Chondrocyte (in vitro differentiated cells): Measurements from ENCODE around the gene SYNRG. TPM values are rescaled to one million over a fixed set of nuclear protein-coding genes. Genes with fewer than 3 reads are reported as not detected.

Experiments used
- DNase-seq: peaks from one replicate; pipeline ENCODE4 v3.0.0; 2021; ENCODE audit warnings: mixed read lengths, low spot score
- H3K27ac Mint-ChIP-seq: one replicate; pipeline ENCODE4 v1.8.0; 2021; ENCODE audit warnings: mild to moderate bottlenecking, moderate library complexity, mixed read lengths; ENCODE audit not compliant: unreplicated experiment
- H3K27me3 Mint-ChIP-seq: 2 replicates; pipeline ENCODE4 v1.8.0; 2021; ENCODE audit warnings: low read depth, mixed read lengths
- H3K36me3 Mint-ChIP-seq: 2 replicates; pipeline ENCODE4 v1.8.0; 2021; ENCODE audit warnings: low read depth, mixed read lengths
- H3K4me1 Mint-ChIP-seq: 2 replicates; pipeline ENCODE4 v1.8.0; 2021; ENCODE audit warnings: low read depth, mild to moderate bottlenecking, mixed read lengths
- H3K4me3 Mint-ChIP-seq: one replicate; pipeline ENCODE4 v1.8.0; 2021; ENCODE audit warnings: mild to moderate bottlenecking, moderate library complexity, mixed read lengths; ENCODE audit not compliant: unreplicated experiment
- H3K9me3 Mint-ChIP-seq: 2 replicates; pipeline ENCODE4 v1.8.0; 2021; ENCODE audit warnings: low read depth, mixed read lengths
- CTCF ChIP-seq: fragments of 200-600 bp; sonication (generic); IDR thresholded peaks from 2 replicates; pipeline ENCODE4 v1.5.0; 2021; ENCODE audit warnings: antibody characterized with exemption, mild to moderate bottlenecking, moderate library complexity
- total RNA-seq: library from RNA; stranded (reverse); gene quantifications from 3 replicates; pipeline ENCODE4 v1.2.1, GENCODE V29; 2021

SYNRG gene
- total RNA-seq, 1 donor from 2014 or later: 35.1 TPM

GRCh38 chr17:37530420-37530819, 78.8 kb downstream of the SYNRG start:
- no peak overlapping the region for H3K4me3 Mint-ChIP-seq
- H3K27ac Mint-ChIP-seq: no peak overlapping the region
- peaks cover 7% of the 10 kb centered on the region for H3K36me3 Mint-ChIP-seq
- no peaks in the 10 kb centered on the region for H3K4me1 Mint-ChIP-seq
- no peak for TF ChIP-seq CTCF
- DNase-seq: no peak
- no peaks in the 10 kb centered on the region for H3K9me3 Mint-ChIP-seq
- H3K27me3 Mint-ChIP-seq: no peaks in the 10 kb centered on the region

DNA sequence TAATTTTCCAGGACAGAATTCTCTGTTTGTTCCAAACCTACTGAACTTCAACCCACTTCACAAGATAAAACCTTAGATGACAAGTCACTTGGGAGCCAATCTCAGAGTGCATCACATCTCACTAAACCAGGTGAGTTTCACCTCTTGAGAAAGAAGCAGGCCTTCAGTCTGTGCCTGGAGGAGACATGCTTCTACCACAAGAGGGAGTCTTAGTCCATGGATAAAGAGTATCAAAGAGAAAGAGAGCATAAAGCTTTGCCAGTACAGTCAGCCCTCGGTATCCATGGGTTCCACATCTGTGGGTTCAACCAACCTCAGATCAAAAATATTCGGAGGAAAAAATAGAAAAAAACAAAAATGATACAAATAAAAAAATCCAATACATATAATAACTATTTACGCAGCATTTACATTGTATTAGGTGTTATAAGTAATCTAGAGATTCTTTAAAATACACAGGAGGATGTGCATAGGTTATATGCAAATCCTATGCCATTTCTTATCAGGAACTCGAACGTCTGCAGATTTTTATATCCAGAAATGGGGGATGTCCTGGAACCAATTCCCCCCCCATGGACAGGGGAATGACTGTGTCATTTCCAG, 81.9 kb downstream of the SYNRG start:
- TF ChIP-seq CTCF: peak; percentile 85
- Mint-ChIP-seq H3K4me1 (no peaks in the 10 kb centered on the region), H3K36me3 (peaks cover 12% of the 10 kb centered on the region), H3K9me3 (no peaks in the 10 kb centered on the region), H3K27ac (no peak overlapping the region), H3K27me3 (no peaks in the 10 kb centered on the region), H3K4me3 (no peak overlapping the region)
- DNase-seq: no peak

DNA sequence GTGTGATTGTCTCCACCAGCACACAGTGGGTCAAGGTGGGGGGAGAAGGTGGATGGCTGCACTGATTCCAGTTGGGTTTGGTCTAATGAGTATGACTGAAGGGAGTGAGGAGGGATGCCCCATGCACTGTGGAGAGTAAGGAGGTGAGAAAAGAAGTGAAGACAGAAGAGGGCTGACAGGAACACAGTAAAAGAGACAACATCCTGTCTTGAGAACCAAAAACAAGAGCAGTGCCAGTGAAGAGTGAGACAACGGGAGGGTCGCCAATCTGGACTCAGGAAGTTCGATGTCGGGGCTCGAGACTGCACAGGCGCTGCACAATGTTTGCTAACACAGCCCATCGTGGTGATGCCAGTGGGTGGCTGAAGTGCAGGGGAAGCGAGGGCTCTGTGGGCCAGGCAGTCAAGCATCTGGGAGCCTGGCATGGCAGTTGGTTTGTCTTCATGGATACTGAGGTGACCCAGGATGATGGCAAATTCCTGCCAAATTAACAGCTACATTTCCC, 85.5 kb downstream of the SYNRG start:
- H3K27me3 Mint-ChIP-seq: no peaks in the 10 kb centered on the region
- DNase-seq: no peak
- H3K4me3 Mint-ChIP-seq: no peak overlapping the region
- H3K36me3 Mint-ChIP-seq: peaks cover 19% of the 10 kb centered on the region
- H3K27ac Mint-ChIP-seq: no peak overlapping the region
- no peak for TF ChIP-seq CTCF
- no peaks in the 10 kb centered on the region for H3K9me3 Mint-ChIP-seq
- H3K4me1 Mint-ChIP-seq: peaks cover 2% of the 10 kb centered on the region

GRCh38 chr17:37521821-37522220, 87.4 kb downstream of the SYNRG start:
- DNase-seq: no peak
- TF ChIP-seq CTCF: no peak
- H3K36me3 Mint-ChIP-seq: peaks cover 26% of the 10 kb centered on the region
- H3K27ac Mint-ChIP-seq: no peak overlapping the region
- H3K4me1 Mint-ChIP-seq: peaks cover 3% of the 10 kb centered on the region
- H3K27me3 Mint-ChIP-seq: no peaks in the 10 kb centered on the region
- no peaks in the 10 kb centered on the region for H3K9me3 Mint-ChIP-seq
- no peak overlapping the region for H3K4me3 Mint-ChIP-seq

DNA sequence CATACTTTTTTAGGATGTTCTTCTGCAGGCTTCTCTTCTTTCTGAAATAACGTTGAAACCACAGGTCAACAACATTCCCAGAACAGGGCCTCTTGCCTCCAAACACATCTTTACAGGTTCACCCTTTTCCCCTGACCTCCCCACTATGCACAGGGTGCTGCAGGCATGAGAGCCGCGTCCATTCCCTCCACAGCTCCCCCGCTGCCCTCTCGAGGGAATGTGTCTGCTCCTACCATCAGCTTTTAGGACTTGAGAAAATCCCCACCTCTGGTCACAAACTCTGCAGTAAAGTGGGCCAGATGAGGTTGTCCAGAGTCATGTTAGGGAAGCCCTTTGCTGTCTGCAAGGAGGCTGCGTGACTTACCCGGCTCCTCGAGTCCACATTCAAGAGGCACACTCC, 89.0 kb downstream of the SYNRG start:
- Mint-ChIP-seq H3K4me3 (no peak overlapping the region), H3K4me1 (peaks cover 15% of the 10 kb centered on the region), H3K27me3 (no peaks in the 10 kb centered on the region), H3K36me3 (peaks cover 26% of the 10 kb centered on the region), H3K9me3 (no peaks in the 10 kb centered on the region), H3K27ac (no peak overlapping the region)
- TF ChIP-seq CTCF: no peak
- DNase-seq: no peak
